GM12878 (cell line): Measurements from ENCODE around the gene VEGFA. TPM values are rescaled to one million over a fixed set of nuclear protein-coding genes. Genes with fewer than 3 reads are reported as not detected.

Experiments used
- ATAC-seq: fragments of 200-7000 bp; cut with Tn5 transposase; 3 replicates; pipeline ENCODE4 v1.9.1; 2020; ENCODE audit warnings: mild to moderate bottlenecking, moderate library complexity
- BruUV-seq: library from RNA; stranded (reverse); fragments of 400-500 nt; replicated peaks from 2 replicates; lab custom pipeline; 2021; lab: Mats Ljungman, UMichigan
- CTCF ChIA-PET: fragments of 300-600 bp; sonication (Branson Sonifier 250); formaldehyde crosslinking; extraction: SDS; loops from one replicate; lab custom pipeline; 2021; ENCODE audit warnings: inconsistent platforms; lab: Yijun Ruan, JAX
- POLR2A ChIA-PET: fragments of 350-600 bp; formaldehyde crosslinking; extraction: SDS; loops from one replicate; lab custom pipeline; 2021; ENCODE audit warnings: inconsistent platforms; lab: Charles Lee
- RAD21 ChIA-PET: fragments of 300-600 bp; sonication (Branson Sonifier 250); formaldehyde crosslinking; loops from one replicate; lab custom pipeline; 2023; ENCODE audit warnings: antibody characterized with exemption; ENCODE audit not compliant: unreplicated experiment; lab: Charles Lee
- SMC1A ChIA-PET: fragments of 300-600 bp; sonication (Branson Sonifier 250); formaldehyde crosslinking; loops from one replicate; lab custom pipeline; 2023; ENCODE audit not compliant: unreplicated experiment, uncharacterized antibody; lab: Charles Lee
- DNase-seq: peaks from one replicate; pipeline ENCODE4 v3.0.0-alpha.2; 2011; ENCODE audit warnings: low read depth, low spot score
- FAIRE-seq: peaks from 3 replicates; lab custom pipeline; 2011; peaks lifted over from hg19 to GRCh38; lab: Jason Lieb, UNC
- H2AFZ ChIP-seq: 2 replicates; pipeline ENCODE4 v1.6.0; 2011; ENCODE audit warnings: low read depth, low read length, control low read depth; ENCODE audit not compliant: control insufficient read depth
- H3K27ac ChIP-seq: 2 replicates; pipeline ENCODE4 v1.5.1; 2011; ENCODE audit warnings: control low read depth; ENCODE audit not compliant: control insufficient read depth, insufficient read depth
- H3K27me3 ChIP-seq, 2 experiments: replicated peaks in 1 of 2; 2 replicates each; pipeline versions ENCODE4 v1.6.0 to v1.6.1; 2011; ENCODE audit warnings: low read length in 1 of 2; ENCODE audit not compliant: control insufficient read depth in 2 of 2, insufficient read depth in 2 of 2
- H3K36me3 ChIP-seq, 2 experiments: 2 replicates each; pipeline ENCODE4 v1.5.1; 2011; ENCODE audit warnings: low read length in 1 of 2; ENCODE audit not compliant: control insufficient read depth in 2 of 2, insufficient read depth in 2 of 2
- H3K4me1 ChIP-seq: 2 replicates; pipeline ENCODE4 v1.6.1; 2011; ENCODE audit warnings: mild to moderate bottlenecking, low read length, moderate library complexity, mixed read lengths; ENCODE audit not compliant: control insufficient read depth, insufficient read depth
- H3K4me2 ChIP-seq: 2 replicates; pipeline ENCODE4 v1.6.0; 2011; ENCODE audit warnings: control low read depth; ENCODE audit not compliant: control insufficient read depth, insufficient read depth
- H3K4me3 ChIP-seq: fragments of 200-600 bp; sonication (generic); 2 replicates; pipeline ENCODE4 v1.5.1; 2016
- H3K79me2 ChIP-seq: 2 replicates; pipeline ENCODE4 v1.6.0; 2011; ENCODE audit warnings: low read length; ENCODE audit not compliant: control insufficient read depth, insufficient read depth
- H3K9ac ChIP-seq: 2 replicates; pipeline ENCODE4 v1.8.0; 2011; ENCODE audit warnings: low read length, control low read depth, mixed read lengths; ENCODE audit not compliant: control insufficient read depth, insufficient read depth
- H3K9me3 ChIP-seq: replicated peaks from 3 replicates; pipeline ENCODE4 v1.5.1; 2011; ENCODE audit warnings: mild to moderate bottlenecking, low read length; ENCODE audit not compliant: control insufficient read depth, insufficient read depth
- H4K20me1 ChIP-seq: 2 replicates; pipeline ENCODE4 v1.6.0; 2011; ENCODE audit not compliant: control insufficient read depth, insufficient read depth
- ASH2L ChIP-seq: fragments of 300-600, 200-600 bp; sonication (generic); IDR thresholded peaks from 2 replicates; pipeline ENCODE4 v1.6.1; 2017; ENCODE audit warnings: low read depth, mild to moderate bottlenecking, borderline replicate concordance
- HDAC2 ChIP-seq: fragments of 200-600 bp; sonication (generic); IDR thresholded peaks from 2 replicates; pipeline ENCODE4 v1.6.1; 2017
- RCOR1 ChIP-seq: conservative IDR thresholded peaks from 2 replicates; pipeline ENCODE4 v1.6.1; 2012; ENCODE audit warnings: low read depth, low read length, improper control_type of control experiment
- SPI1 ChIP-seq: IDR thresholded peaks from 2 replicates; pipeline ENCODE4 v1.6.1; 2011; ENCODE audit warnings: low read depth, mild to moderate bottlenecking, low read length, moderate library complexity, borderline replicate concordance; ENCODE audit not compliant: insufficient read depth
- ZNF687 ChIP-seq: fragments of 450-650 bp; IDR thresholded peaks from 2 replicates; pipeline ENCODE4 v1.6.1; 2017; ENCODE audit warnings: mild to moderate bottlenecking, moderate library complexity
- WGBS: methylation state at CpG from one replicate; pipeline ENCODE4 v1.1.6; 2016; ENCODE audit warnings: low lambda C conversion rate; ENCODE audit not compliant: insufficient replicate concordance, insufficient coverage; ENCODE audit errors: missing lambda C conversion rate; 5-methylcytosine and 5-hydroxymethylcytosine counted together
- in situ Hi-C: fragments of 300-500 bp; cut with MboI; formaldehyde crosslinking; loops from 9 replicates; pipeline ENCODE4 v1.14.3; 2018; ENCODE audit warnings: mixed read lengths
- intact Hi-C: fragments of 100-400 bp; cut with micrococcal nuclease; formaldehyde crosslinking; loops from one replicate; pipeline ENCODE4 v1.14.2; 2022; ENCODE audit not compliant: unreplicated experiment
- polyA plus RNA-seq, 11 experiments: library from polyadenylated mRNA; depleted of rRNA in 4 of 11; unstranded in 6 of 11; stranded (reverse) in 5 of 11; fragments of >200 nt; fragmentation: Nextera tagmentation in 4 of 11; fragmentation: Illumina TruSeq in 1 of 11; extraction: Ambion mirVana in 4 of 11; extraction: Trizol in 1 of 11; gene quantifications; 1 replicate in 1 of 11; 2 replicates in 10 of 11; pipeline versions ENCODE4 v1.2.1 to v1.2.3, GENCODE V29; 2011 to 2016; ENCODE audit warnings: inconsistent platforms in 2 of 11, missing spikeins in 2 of 11, low read depth in 1 of 11
- total RNA-seq, 4 experiments: library from RNA; depleted of rRNA in 3 of 4; stranded (reverse); fragments of >200 nt in 3 of 4; fragmentation: Illumina TruSeq in 1 of 4; extraction: Trizol in 1 of 4; gene quantifications; 2 replicates each; pipeline versions ENCODE4 v1.2.1 to v1.2.3, GENCODE V29; 2013 to 2021
- TF ChIP-seq, protein P1 (sequence below): fragments of 450-650 bp; formaldehyde crosslinking; IDR thresholded peaks from 2 replicates; pipeline ENCODE4 v1.4.0; 2020; ENCODE audit warnings: mild to moderate bottlenecking, moderate library complexity
- TF ChIP-seq, protein P2 (sequence below): fragments of 450-650 bp; IDR thresholded peaks from 2 replicates; pipeline ENCODE4 v1.6.1; 2018; ENCODE audit warnings: mild to moderate bottlenecking, low read depth, moderate library complexity; ENCODE audit not compliant: partially characterized antibody

The VEGFA gene
- total and polyA plus RNA-seq, 10 of the 15 experiments (the other 5 are each of a cell fraction or from before 2014, with no cell fraction given), result 0.96 to 140 (median 16.9) TPM

DNA sequence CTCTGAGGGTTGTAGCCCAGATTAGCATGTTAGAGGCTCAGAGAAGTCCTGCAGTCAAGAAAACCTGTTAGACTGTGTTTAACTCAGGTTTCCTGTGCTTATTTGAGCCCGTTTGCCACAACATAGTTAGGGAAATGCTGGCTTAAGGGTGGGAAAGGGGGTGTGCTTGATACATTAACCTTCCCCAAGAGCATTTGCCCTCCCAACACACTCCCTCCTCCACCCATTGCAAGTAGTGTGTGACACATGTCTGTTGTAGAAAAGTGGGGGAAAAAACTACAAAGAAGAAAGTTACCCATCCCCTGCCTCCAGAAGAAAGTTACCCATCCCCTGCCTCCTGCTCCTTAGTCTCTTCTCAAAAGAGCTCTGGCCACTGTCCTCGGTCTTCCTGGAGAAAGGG lies 45.7 kb upstream of the VEGFA start:
- ChIA-PET CTCF (interaction anchor here (0.7 to 5.1 kb wide), 39 partner anchors 8 to 360 kb away, joined by 3 to 102 read pairs (median 5); partner anchors contain the start of genes MRPS18A and VEGFA), RAD21 (interaction anchor here (0.6 to 2.7 kb wide), 34 partner anchors 9 to 373 kb away, joined by 3 to 76 read pairs (median 6); partner anchors contain the start of genes GTPBP2, MRPS18A and VEGFA), POLR2A (interaction anchor here (0.5 to 2.0 kb wide), 17 partner anchors 9 to 513 kb away, joined by 3 to 15 read pairs (median 4); partner anchors contain the start of gene VEGFA), SMC1A (interaction anchor here (0.7 to 5.8 kb wide), 33 partner anchors 9 to 361 kb away, joined by 3 to 87 read pairs (median 4); partner anchors contain the start of genes MRPS18A and VEGFA)
- H3K4me1 ChIP-seq, result peaks cover 24% of the 10 kb centered on the region
- no peaks in the 10 kb centered on the region for H3K27me3 ChIP-seq
- H2AFZ ChIP-seq, result peak overlapping the region; percentile 49
- H4K20me1 ChIP-seq, result no peaks in the 10 kb centered on the region
- intact Hi-C loops (loop anchor here (1.0 to 5.0 kb wide), 3 partner anchors 33 to 350 kb away; no protein-coding TSS in a partner anchor), in situ Hi-C loops (loop anchor here (5.0 kb wide), 1 partner anchor 353 kb away; no protein-coding TSS in a partner anchor)
- H3K79me2 ChIP-seq, result no peaks in the 10 kb centered on the region; the same call in 1 of the 2 replicates
- no peak for DNase-seq
- H3K4me2 ChIP-seq, result peak overlapping the region; percentile 91
- no peaks in the 10 kb centered on the region for H3K9me3 ChIP-seq
- WGBS, result 22% methylated on average over 2 of the region's 2 CpGs
- peak overlapping the region; percentile 53; the same call in 1 of the 2 replicates for H3K4me3 ChIP-seq
- no TSS peak for BruUV-seq
- peak overlapping the region; percentile 38; the same call in 1 of the 2 replicates for H3K9ac ChIP-seq
- no peak for ATAC-seq
- FAIRE-seq, result no peak
- peak overlapping the region; percentile 70 for H3K27ac ChIP-seq
- TF ChIP-seq ASH2L (no peak), HDAC2 (no peak), SPI1 (no peak), ZNF687 (no peak), RCOR1 (no peak)
- TF ChIP-seq, protein P1, sequence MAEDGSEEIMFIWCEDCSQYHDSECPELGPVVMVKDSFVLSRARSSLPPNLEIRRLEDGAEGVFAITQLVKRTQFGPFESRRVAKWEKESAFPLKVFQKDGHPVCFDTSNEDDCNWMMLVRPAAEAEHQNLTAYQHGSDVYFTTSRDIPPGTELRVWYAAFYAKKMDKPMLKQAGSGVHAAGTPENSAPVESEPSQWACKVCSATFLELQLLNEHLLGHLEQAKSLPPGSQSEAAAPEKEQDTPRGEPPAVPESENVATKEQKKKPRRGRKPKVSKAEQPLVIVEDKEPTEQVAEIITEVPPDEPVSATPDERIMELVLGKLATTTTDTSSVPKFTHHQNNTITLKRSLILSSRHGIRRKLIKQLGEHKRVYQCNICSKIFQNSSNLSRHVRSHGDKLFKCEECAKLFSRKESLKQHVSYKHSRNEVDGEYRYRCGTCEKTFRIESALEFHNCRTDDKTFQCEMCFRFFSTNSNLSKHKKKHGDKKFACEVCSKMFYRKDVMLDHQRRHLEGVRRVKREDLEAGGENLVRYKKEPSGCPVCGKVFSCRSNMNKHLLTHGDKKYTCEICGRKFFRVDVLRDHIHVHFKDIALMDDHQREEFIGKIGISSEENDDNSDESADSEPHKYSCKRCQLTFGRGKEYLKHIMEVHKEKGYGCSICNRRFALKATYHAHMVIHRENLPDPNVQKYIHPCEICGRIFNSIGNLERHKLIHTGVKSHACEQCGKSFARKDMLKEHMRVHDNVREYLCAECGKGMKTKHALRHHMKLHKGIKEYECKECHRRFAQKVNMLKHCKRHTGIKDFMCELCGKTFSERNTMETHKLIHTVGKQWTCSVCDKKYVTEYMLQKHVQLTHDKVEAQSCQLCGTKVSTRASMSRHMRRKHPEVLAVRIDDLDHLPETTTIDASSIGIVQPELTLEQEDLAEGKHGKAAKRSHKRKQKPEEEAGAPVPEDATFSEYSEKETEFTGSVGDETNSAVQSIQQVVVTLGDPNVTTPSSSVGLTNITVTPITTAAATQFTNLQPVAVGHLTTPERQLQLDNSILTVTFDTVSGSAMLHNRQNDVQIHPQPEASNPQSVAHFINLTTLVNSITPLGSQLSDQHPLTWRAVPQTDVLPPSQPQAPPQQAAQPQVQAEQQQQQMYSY (CRISPR knock-in tag), result no peak
- TF ChIP-seq, protein P2, sequence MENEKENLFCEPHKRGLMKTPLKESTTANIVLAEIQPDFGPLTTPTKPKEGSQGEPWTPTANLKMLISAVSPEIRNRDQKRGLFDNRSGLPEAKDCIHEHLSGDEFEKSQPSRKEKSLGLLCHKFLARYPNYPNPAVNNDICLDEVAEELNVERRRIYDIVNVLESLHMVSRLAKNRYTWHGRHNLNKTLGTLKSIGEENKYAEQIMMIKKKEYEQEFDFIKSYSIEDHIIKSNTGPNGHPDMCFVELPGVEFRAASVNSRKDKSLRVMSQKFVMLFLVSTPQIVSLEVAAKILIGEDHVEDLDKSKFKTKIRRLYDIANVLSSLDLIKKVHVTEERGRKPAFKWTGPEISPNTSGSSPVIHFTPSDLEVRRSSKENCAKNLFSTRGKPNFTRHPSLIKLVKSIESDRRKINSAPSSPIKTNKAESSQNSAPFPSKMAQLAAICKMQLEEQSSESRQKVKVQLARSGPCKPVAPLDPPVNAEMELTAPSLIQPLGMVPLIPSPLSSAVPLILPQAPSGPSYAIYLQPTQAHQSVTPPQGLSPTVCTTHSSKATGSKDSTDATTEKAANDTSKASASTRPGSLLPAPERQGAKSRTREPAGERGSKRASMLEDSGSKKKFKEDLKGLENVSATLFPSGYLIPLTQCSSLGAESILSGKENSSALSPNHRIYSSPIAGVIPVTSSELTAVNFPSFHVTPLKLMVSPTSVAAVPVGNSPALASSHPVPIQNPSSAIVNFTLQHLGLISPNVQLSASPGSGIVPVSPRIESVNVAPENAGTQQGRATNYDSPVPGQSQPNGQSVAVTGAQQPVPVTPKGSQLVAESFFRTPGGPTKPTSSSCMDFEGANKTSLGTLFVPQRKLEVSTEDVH, result no peak
- H3K36me3 ChIP-seq, result no peaks in the 10 kb centered on the region
